HG02610 (cell line): ENCODE data around the gene SEPTIN3.

ENCODE experiments used
- ATAC-seq: cut with Tn5 transposase; IDR thresholded peaks from one replicate; pipeline ENCODE4 v1.9.1; 2021; ENCODE audit warnings: mild to moderate bottlenecking, moderate library complexity; ENCODE audit not compliant: unreplicated experiment

Gene SEPTIN3, protein sequence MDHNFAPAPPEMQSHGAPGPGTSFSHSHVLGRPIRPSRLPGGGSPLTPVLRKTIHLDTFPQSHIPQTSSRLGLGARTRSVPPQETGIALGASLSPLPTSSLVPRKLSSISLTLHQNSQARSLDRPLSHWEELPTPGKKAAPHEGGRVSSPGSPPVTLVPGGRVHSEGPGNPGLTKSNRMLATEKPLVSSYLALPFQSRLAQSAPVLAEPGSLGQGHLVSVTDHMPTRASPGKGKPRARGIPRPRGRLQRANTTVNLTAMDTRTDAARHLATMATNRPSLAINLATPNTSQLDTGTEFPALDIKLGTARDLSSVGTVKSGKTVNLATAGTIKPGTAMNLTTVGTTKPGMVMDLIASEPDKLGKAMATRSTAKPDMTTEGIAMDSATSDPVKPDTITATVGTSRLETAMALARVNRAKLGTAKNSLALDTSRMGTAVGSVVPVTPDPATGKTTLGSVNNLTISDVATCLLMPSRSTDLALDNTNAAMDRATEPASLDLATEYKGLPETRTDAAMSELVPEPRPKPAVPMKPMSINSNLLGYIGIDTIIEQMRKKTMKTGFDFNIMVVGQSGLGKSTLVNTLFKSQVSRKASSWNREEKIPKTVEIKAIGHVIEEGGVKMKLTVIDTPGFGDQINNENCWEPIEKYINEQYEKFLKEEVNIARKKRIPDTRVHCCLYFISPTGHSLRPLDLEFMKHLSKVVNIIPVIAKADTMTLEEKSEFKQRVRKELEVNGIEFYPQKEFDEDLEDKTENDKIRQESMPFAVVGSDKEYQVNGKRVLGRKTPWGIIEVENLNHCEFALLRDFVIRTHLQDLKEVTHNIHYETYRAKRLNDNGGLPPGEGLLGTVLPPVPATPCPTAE

GRCh38 chr22:41969110-41969646 is at the start of gene SEPTIN3:
Gene SEPTIN3 (plus strand): TSS chr22:41969443. CDS start chr22:41971493, 2,050 bp downstream.
- no peak for ATAC-seq

DNA sequence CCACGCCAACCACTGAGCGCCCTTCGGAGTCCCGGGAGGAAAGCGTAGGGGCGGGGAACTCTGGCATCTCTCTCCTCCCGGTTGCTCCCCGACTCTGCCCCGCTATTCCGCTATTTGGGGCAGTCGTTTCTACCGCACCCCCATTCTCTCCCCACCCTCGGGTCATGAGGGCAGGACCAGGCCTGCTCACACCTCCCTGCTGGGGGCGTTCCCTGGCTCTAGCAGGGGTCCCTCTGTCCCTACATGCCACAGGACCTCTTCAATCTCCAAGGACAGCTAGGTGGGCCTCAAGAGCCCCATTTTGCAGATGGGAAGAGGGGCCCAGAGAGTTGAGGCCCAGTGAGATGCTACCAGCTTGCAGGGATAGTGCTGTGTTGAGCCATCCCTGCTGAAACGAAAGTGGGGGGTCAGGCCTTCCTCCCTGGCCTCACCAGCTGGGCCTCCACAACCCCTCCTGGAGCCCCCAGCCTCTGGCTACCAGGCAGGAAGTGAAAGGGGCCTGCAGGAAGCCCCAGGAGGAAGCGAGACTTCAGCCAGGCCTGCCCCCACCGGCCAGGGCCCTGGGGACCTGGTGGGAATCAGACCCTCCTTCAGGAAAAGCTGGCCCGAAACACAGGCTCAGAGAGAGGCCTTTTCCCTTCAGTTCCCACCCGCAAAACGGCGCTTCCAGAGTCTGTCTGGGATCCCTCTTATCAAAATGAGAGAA is 48.8 kb upstream of the SEPTIN3 start:
- ATAC-seq = peak; percentile 9

DNA sequence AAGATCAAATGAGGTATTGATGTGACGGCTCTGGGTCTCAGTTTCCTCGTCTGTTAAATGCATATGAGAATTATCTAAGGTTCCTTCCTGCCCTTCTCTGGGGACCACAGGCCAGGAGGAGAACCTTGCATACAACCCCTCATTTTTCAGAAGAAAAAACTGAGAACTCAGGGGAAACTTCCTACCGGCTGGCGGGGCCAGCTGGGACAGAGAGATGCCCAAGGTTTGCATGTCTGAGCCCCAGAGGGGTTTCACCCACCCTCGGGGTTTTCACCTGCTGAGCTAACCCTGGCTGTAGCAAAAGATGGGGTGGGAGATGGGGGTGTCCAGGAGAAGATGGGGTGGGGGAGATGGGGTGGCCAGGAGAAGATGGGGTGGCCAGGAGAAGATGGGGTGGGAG is 46.9 kb upstream of the SEPTIN3 start:
- no peak for ATAC-seq

DNA sequence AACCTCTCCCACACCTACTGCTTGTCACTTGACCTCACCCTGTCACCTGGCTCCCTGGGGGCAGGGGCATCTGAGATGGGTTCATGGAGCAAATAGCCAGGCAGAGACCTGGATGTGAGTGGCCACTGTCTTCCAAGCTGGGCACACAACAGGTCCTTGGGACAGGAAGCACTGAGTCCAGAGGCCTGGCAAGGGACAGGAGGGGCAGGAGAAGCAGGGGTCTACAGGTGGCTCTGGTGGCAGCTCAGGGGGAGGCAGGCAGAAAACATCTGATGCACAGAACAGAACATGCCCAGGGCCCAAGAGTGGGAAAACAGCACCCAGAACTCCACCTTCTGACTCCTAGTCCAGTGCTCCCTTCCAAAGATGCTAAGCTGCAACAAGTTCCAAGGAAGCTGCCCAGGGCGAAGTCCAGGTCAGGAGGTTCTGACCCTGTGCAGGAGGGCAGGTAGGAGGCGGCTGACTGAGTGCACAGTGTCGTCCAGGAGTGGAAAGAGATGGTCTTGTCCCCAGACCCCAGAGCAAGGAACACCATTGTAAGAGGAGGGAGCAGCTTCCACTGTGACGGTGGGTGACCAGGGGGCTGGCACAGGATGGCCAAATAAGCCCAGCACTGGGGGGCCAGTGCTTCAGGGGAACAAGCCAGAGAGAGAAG is 46.2 kb upstream of the SEPTIN3 start:
- no peak for ATAC-seq

DNA sequence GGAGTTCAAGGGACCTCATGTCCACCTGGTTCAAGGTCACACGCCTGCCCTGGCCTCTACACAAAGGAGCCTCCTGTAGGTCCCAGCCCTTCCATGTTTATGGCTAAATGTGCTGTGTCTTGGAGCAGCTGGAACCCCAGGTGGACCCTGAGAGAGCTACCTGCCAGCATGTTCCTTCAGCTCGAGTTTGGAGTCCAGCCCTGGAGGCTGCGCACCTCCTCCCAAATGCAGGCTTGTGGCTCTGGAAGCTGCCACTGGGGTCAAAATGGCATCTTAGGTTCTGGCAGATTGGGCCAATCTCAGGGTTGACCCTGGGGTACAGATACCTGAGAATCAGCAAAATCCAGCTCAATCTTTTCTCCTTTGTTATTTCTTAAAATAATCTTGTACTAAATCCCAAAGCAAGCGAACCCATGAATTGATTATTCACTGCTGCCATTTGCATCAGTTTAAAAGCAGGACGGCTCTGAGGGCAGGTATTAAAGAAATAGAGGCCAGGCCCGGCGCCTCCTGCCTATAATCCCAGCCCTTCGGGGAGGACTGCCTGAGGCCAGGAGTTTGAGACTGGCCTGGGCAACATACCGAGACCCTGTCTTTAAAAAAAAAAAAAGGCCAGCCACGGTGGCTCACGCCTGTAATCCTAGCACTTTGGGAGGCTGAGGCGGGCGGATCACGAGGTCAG is 45.5 kb upstream of the SEPTIN3 start:
- ATAC-seq = no peak

GRCh38 chr22:41925783-41926460 is 43.3 kb upstream of the SEPTIN3 start:
- ATAC-seq = peak; percentile 29

GRCh38 chr22:41927813-41928212 is 41.4 kb upstream of the SEPTIN3 start:
- no peak for ATAC-seq

DNA sequence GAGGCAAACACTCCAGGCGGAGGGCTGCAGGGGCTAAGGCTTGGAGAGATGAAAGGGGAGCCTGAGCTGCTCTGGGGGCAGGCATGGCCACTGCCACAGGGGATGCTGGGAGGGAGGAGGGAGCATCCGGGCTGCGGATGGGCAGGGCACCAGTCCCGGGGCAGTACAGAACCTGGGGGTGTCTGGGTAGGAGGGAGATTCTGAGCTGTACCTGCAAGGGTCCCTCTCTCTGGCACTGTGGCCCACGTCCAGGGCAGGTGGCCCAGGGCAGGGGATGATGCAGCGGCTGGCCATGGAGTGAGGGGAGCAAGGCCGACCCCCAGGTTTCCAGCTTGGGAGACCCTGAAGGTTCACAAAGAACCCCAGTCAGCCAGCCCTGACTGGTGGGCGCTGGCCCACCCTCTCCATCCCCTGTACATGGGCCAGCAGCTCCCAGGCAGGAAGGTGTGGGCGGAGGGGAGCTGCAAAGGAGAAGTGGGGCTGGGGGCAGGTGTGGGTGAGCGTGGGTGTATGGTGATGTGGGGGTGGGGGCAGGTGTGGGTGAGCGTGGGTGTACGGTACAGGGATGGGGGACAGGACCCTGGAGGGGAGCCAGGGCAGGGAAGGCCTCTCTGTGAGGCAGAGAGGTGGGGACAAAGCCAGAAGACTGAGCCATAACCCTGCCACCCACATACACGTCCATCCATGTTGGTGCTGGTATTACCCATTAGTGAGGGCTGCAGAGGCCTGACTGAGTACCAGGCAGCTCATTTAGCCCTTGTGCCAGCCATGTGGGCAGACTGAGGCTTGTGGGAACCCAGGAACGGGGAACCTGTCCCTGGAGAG is 40.4 kb upstream of the SEPTIN3 start:
- no peak for ATAC-seq

DNA sequence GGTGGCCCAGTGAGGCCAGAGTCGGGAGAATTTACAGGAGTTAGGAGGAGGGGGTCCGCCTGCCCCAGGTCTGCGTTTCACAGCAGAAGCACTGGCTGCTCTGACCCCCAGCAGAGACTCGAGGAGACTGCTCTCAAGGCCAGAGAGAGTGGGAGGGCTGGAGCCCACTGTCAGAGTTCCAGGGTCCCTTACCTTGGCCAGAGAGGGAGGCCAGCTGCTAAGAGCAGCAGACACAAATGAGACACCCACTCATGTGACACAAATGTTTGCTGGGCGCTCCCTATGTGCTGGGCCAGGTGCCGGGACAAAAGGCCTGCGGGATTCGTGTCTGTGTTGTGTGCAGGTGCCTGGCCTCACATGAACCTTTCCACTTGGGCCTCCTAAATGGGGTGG is 39.8 kb upstream of the SEPTIN3 start:
- no peak for ATAC-seq

GRCh38 chr22:41931701-41932269 is 37.5 kb upstream of the SEPTIN3 start:
- ATAC-seq = peak; percentile 24

- no peak for ATAC-seq
Measured at GRCh38 chr22:41932353-41932752, 36.9 kb upstream of the SEPTIN3 start.

DNA sequence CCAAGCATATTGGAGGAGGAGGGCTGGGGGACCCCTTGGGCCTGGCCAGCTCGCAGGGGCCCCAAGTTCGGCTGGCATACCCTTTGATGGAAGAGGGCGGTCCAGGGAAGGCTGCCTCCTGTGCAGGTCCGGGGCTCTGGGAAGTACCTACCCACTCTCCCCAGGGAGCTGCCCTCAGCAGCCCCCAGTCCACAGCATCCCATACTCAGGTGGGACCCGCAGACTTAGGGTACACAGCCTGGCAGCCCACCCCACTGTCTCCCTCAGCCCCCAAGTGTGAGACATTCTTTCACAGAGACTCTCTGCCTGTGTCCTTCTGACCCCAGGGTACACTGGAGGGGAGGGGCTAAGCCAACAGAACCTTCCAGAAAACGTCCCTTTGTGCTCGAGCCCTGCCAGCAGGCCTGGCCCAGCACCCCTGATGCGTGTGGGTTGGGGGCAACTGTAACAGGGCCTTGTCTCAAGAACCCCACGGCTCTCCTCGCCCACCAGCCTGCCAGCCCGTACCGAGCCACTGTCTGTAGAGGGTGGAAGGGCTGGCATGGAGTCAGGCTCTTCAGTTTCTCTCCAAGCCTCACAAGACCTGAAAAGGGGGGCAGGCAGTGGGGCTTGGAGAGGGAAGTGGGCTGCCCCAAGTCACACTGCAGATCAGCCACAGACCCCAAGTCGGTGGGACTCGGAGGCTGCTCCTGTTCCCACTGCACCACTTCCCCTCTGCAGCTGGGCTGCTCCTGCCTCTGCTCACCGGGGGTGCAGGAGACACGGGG is 35.6 kb upstream of the SEPTIN3 start:
- no peak for ATAC-seq

- no peak for ATAC-seq
Measured at GRCh38 chr22:41934284-41935014, 34.8 kb upstream of the SEPTIN3 start.

GRCh38 chr22:41935015-41935351 is 34.3 kb upstream of the SEPTIN3 start:
- no peak for ATAC-seq

- no peak for ATAC-seq
Measured at GRCh38 chr22:41935509-41935908, 33.7 kb upstream of the SEPTIN3 start.

DNA sequence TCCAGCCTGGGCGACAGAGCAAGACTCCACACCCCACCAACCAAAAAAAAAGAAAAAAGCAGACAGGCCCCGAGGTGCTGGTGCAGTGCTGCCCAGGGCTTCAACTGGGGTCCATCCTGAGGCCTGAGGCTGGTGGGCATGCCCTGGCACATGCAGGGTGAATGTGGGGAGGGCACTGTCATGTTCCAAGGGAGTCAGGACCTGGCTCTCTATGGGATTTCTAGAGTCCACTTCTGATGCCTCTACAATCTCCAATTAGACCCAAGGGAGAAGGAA is 32.4 kb upstream of the SEPTIN3 start:
- no peak for ATAC-seq
